ENCODE measurements around the gene ZXDC. TPM values are rescaled to one million over a fixed set of nuclear protein-coding genes. Genes with fewer than 3 reads are reported as not detected.

Gene ZXDC
- total RNA-seq, 4 donors from 2014 or later = 18.5 to 57.9 (median 33.5) TPM

DNA sequence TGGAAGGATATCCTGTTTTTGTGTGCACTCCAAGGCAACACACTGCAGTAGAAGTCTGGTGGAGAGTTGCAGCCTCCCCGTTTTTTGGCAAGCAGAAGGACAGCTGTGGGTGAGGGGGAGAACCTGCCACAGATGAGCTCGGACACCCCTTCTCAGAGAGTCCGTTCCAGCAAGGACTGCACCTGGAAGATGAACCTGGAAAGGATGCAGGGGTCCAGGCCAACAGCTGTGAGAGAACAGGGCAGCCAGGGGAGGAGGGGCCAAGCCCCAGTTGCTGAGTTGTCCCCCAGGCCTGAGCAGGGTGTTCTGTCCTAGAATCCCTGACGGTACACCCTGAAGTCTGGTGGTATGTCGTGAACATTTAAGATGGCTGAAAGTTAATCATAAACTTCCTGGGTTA lies 30.2 kb downstream of the ZXDC start:
- Histone ChIP-seq H3K4me1 (no peaks in the 10 kb centered on the region), H3K27me3 (no peaks in the 10 kb centered on the region), H3K36me3 (no peaks in the 10 kb centered on the region), H3K9me3 (no peaks in the 10 kb centered on the region), H3K4me3 (no peak overlapping the region), H3K27ac (no peak overlapping the region)
- DNase-seq = no peak
- intact Hi-C loops (cut with DNase I; ENCODE audit: low total_unique reads) = no loop called here
- TF ChIP-seq, protein P1, sequence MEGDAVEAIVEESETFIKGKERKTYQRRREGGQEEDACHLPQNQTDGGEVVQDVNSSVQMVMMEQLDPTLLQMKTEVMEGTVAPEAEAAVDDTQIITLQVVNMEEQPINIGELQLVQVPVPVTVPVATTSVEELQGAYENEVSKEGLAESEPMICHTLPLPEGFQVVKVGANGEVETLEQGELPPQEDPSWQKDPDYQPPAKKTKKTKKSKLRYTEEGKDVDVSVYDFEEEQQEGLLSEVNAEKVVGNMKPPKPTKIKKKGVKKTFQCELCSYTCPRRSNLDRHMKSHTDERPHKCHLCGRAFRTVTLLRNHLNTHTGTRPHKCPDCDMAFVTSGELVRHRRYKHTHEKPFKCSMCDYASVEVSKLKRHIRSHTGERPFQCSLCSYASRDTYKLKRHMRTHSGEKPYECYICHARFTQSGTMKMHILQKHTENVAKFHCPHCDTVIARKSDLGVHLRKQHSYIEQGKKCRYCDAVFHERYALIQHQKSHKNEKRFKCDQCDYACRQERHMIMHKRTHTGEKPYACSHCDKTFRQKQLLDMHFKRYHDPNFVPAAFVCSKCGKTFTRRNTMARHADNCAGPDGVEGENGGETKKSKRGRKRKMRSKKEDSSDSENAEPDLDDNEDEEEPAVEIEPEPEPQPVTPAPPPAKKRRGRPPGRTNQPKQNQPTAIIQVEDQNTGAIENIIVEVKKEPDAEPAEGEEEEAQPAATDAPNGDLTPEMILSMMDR (IDR thresholded peaks at IDR 0.05) = no peak
- TF ChIP-seq POLR2A (IDR thresholded peaks at IDR 0.05) = no peak

GRCh38 chr3:126442856-126443242 lies 32.8 kb downstream of the ZXDC start:
- Histone ChIP-seq H3K36me3 (no peaks in the 10 kb centered on the region), H3K27ac (no peak overlapping the region), H3K4me1 (no peaks in the 10 kb centered on the region), H3K9me3 (no peaks in the 10 kb centered on the region), H3K27me3 (no peaks in the 10 kb centered on the region), H3K4me3 (no peak overlapping the region)
- no peak for TF ChIP-seq POLR2A (IDR thresholded peaks at IDR 0.05)
- TF ChIP-seq, protein P1 (IDR thresholded peaks at IDR 0.05) = no peak
- intact Hi-C loops (cut with DNase I; ENCODE audit: low total_unique reads) = no loop called here
- peak in 1 of 2 donors; percentile 11 for DNase-seq

GRCh38 chr3:126442094-126442855 lies 33.4 kb downstream of the ZXDC start:
- no peak overlapping the region for H3K27ac ChIP-seq
- H3K36me3 ChIP-seq = no peaks in the 10 kb centered on the region
- intact Hi-C loops (cut with DNase I; ENCODE audit: low total_unique reads) = no loop called here
- H3K27me3 ChIP-seq = no peaks in the 10 kb centered on the region
- DNase-seq = peak in 1 of 2 donors; percentile 60
- no peak for TF ChIP-seq POLR2A (IDR thresholded peaks at IDR 0.05)
- TF ChIP-seq, protein P1 (IDR thresholded peaks at IDR 0.05) = no peak
- H3K4me1 ChIP-seq = no peaks in the 10 kb centered on the region
- no peak overlapping the region for H3K4me3 ChIP-seq
- no peaks in the 10 kb centered on the region for H3K9me3 ChIP-seq

GRCh38 chr3:126441256-126441880 lies 34.3 kb downstream of the ZXDC start:
- intact Hi-C loops (cut with DNase I; ENCODE audit: low total_unique reads) = no loop called here
- DNase-seq = peak in 1 of 2 donors; percentile 7

GRCh38 chr3:126440709-126440995 lies 35.0 kb downstream of the ZXDC start:
- no peak overlapping the region for H3K4me3 ChIP-seq

More at GRCh38 chr3:126441256-126441880, 34.3 kb downstream of the ZXDC start:
- no peaks in the 10 kb centered on the region for H3K4me1 ChIP-seq
- H3K4me3 ChIP-seq = no peak overlapping the region
- H3K36me3 ChIP-seq = no peaks in the 10 kb centered on the region
- no peaks in the 10 kb centered on the region for H3K27me3 ChIP-seq
- no peak overlapping the region for H3K27ac ChIP-seq
- no peaks in the 10 kb centered on the region for H3K9me3 ChIP-seq
- TF ChIP-seq, protein P1 (IDR thresholded peaks at IDR 0.05) = no peak
- no peak for TF ChIP-seq POLR2A (IDR thresholded peaks at IDR 0.05)

More at GRCh38 chr3:126440709-126440995, 35.0 kb downstream of the ZXDC start:
- no peaks in the 10 kb centered on the region for H3K9me3 ChIP-seq
- peak in 1 of 2 donors; percentile 3 for DNase-seq
- TF ChIP-seq, protein P1 (IDR thresholded peaks at IDR 0.05) = no peak
- TF ChIP-seq POLR2A (IDR thresholded peaks at IDR 0.05) = no peak
- no peaks in the 10 kb centered on the region for H3K36me3 ChIP-seq
- H3K27me3 ChIP-seq = no peaks in the 10 kb centered on the region
- intact Hi-C loops (cut with DNase I; ENCODE audit: low total_unique reads) = no loop called here
- no peaks in the 10 kb centered on the region for H3K4me1 ChIP-seq
- no peak overlapping the region for H3K27ac ChIP-seq

All from uterus (tissue), 4 donors.